Measurements from ENCODE around the gene RCC2.
"Not testable (repeated sequence)": the region's sequence is repeated elsewhere in the genome, so short reads cannot be mapped to it uniquely, and the experiment has no call there.

Gene RCC2

GRCh38 chr1:17420391-17420918, 19.0 kb downstream of the RCC2 start:
- DNase-seq (ENCODE audit: low read depth) = no peak
- no peak overlapping the region for H3K4me3 ChIP-seq (ENCODE audit: control insufficient read depth, low read depth, low read length)
- TF ChIP-seq CTCF (conservative IDR thresholded peaks at IDR 0.05; ENCODE audit: control insufficient read depth, insufficient read depth, low read depth, low read length) = no peak

DNA sequence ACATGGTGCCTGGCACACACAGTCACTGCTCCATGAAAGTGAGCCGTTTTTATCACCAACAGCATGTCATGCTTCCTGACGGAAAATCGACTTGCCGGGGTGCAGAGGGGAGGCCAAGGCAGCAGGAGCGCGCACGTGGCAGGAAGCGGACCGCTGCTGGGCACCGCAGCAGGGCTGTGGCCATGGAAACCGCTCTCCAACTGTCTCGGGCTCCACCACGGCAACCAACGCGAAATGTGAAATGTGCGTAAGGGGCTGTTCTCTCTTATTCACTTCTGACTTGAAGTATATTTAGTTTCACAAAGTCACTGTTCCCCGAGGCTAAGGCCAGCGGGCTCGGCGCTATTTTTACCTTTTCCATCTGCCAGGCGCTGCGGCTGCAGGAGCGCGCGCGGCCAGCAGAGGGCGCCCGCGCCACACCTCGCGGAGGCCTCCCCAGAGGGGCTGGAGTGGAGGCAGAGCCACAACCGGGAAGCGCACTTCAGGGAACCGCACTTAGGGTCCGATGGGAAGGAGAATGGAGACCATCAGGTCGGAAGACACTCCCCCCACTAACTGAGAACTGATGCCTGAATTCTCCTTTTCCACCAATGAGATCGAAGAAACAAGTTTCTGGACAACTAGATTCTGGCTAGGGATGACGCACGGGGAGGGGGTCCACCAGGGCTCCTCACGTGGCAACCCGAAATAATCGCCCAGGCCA, 19.7 kb downstream of the RCC2 start:
- H3K4me3 ChIP-seq (ENCODE audit: control insufficient read depth, low read depth, low read length) = no peak overlapping the region
- peak; percentile 65 for TF ChIP-seq CTCF (conservative IDR thresholded peaks at IDR 0.05; ENCODE audit: control insufficient read depth, insufficient read depth, low read depth, low read length)
- peak; percentile 51 for DNase-seq (ENCODE audit: low read depth)

DNA sequence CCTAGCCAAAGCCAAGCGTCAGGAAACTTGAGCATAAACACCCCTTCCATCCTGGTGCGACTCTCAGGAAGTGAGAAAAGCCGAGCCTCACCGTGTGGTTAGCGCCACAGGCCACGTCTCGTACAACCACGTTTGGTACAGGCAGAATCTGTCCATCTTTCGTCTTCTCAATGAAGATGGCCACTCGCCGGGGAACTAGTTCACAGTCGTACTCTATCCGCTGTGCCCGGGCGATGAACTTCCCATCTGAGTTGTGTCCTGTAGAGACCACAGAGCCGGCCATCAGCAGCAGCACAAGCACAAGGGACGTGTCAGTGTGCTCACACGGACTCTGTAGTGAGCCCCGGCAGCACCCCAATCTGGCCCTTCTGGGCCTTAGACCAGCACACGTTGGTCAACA, 23.1 kb downstream of the RCC2 start:
- TF ChIP-seq CTCF (conservative IDR thresholded peaks at IDR 0.05; ENCODE audit: control insufficient read depth, insufficient read depth, low read depth, low read length) = no peak
- DNase-seq (ENCODE audit: low read depth) = no peak

GRCh38 chr1:17414022-17414421, 25.5 kb downstream of the RCC2 start:
- DNase-seq (ENCODE audit: low read depth) = no peak
- no peak for TF ChIP-seq CTCF (conservative IDR thresholded peaks at IDR 0.05; ENCODE audit: control insufficient read depth, insufficient read depth, low read depth, low read length)
- H3K4me3 ChIP-seq (ENCODE audit: control insufficient read depth, low read depth, low read length) = no peak overlapping the region

More for the DNA sequence above, 23.1 kb downstream of the RCC2 start:
- no peak overlapping the region for H3K4me3 ChIP-seq (ENCODE audit: control insufficient read depth, low read depth, low read length)

- H3K4me3 ChIP-seq (ENCODE audit: control insufficient read depth, low read depth, low read length) = no peak overlapping the region
- no peak for DNase-seq (ENCODE audit: low read depth)
- TF ChIP-seq CTCF (conservative IDR thresholded peaks at IDR 0.05; ENCODE audit: control insufficient read depth, insufficient read depth, low read depth, low read length) = no peak
These were observed 27.2 kb downstream of the RCC2 start for GRCh38 chr1:17412093-17412870.

- H3K4me3 ChIP-seq (ENCODE audit: control insufficient read depth, low read depth, low read length) = no peak overlapping the region
- DNase-seq (ENCODE audit: low read depth) = no peak
- no peak for TF ChIP-seq CTCF (conservative IDR thresholded peaks at IDR 0.05; ENCODE audit: control insufficient read depth, insufficient read depth, low read depth, low read length)
These were observed 30.1 kb downstream of the RCC2 start for GRCh38 chr1:17409391-17409811.

DNA sequence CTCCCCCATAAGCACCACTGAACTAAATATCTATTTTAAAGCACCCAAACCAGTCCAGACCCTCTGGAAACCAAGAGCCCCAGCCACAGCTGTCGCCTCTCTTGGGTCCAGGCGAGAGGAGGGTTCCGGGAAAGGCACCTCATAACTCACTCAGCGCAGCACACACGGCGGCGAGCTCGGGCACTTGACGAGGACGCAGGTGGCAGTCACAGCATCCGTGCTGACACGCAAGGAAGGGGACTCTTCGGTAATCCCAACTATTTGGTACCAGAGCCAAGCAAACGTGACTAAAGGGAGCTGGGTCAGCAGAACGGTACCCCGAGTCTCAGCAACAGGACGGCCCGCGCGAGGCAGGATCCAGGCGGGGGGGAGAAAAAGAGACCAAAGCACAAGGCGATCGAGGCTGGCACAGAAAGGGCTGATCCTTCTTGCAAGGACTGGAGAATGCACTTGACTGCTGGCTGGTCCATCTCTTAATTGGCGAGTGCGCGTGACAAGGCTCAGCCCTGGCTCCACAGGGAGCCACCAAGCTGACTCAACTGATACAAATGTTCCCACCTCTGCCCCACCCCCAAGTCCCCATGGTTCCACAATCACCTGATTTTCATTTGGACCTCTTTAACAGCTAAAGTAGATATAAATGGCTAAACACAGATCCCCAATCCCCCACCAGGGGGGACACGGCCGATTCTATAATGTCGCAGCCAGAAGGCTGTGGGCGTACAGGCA, 31.5 kb downstream of the RCC2 start:
- H3K4me3 ChIP-seq (ENCODE audit: control insufficient read depth, low read depth, low read length); DNase-seq (ENCODE audit: low read depth): not testable (repeated sequence)

DNA sequence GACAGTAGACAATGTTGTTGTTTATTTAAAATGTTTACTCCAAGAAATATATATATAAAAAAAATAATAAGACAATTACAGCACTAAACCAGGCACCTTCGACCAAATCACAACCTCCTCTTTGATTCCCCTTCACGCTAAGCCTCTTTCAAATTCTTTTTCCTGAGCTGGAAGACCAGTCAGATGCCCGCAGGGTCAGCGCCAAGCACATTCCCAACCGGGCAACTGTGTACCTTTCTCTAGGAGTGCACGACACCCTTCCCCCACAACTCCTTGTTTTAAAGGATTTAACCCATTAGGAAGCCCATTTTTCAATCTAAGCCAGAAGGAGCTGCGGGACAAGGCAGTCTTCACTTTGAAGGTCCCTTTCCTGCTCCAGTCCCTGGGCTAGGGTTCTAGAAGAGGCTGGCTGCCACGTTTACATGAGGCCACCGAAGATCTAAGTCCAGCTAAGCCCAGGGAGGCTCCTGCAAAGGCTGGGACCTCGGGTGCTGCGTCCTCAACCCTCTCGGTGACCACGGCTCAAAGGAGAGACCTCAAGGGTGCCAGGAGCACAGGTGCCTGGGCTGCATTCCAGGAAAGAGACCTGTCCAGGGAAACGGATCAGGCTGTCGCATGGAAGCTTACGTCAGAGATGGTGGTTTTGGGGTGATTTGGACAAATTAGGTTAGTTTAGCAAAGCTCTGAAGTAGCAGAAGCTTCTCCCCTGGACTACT, 32.6 kb downstream of the RCC2 start:
- not testable (repeated sequence) for DNase-seq (ENCODE audit: low read depth); H3K4me3 ChIP-seq (ENCODE audit: control insufficient read depth, low read depth, low read length)

Measured in fibroblast of mammary gland (primary cell).